ENCODE measurements around the gene THYN1. TPM values are rescaled to one million over a fixed set of nuclear protein-coding genes. Genes with fewer than 3 reads are reported as not detected.

The THYN1 gene
- total and polyA plus RNA-seq, 2 donors from 2014 or later: 32.2 to 74.0 TPM

DNA sequence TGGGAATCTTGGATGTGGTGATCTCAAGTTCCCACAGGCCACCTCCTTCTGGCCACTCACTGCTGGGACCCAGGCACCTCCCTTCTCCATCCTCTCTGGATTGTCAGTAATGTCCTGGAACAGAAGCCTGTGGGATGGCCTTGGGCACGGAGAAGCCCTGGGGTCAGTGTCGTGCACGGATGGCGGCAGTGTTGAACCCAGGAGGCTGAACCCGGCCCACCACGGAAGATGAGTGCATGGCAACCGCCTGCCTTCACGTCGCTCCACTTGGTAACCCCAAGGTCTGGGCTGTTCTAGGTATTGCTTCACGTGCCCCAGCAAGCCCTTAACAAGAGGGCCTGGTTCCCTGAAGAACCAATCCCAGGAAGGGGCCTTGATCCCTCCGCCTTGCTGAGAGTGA lies 7.1 kb downstream of the THYN1 start:
- TF ChIP-seq, protein P1, sequence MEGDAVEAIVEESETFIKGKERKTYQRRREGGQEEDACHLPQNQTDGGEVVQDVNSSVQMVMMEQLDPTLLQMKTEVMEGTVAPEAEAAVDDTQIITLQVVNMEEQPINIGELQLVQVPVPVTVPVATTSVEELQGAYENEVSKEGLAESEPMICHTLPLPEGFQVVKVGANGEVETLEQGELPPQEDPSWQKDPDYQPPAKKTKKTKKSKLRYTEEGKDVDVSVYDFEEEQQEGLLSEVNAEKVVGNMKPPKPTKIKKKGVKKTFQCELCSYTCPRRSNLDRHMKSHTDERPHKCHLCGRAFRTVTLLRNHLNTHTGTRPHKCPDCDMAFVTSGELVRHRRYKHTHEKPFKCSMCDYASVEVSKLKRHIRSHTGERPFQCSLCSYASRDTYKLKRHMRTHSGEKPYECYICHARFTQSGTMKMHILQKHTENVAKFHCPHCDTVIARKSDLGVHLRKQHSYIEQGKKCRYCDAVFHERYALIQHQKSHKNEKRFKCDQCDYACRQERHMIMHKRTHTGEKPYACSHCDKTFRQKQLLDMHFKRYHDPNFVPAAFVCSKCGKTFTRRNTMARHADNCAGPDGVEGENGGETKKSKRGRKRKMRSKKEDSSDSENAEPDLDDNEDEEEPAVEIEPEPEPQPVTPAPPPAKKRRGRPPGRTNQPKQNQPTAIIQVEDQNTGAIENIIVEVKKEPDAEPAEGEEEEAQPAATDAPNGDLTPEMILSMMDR (IDR thresholded peaks at IDR 0.05; ENCODE audit: borderline replicate concordance, extremely low read depth, insufficient read depth): no peak
- Histone ChIP-seq H3K36me3 (ENCODE audit: control insufficient read depth in 2 of 3, insufficient read depth in 3 of 3, low read length in 3 of 3) (peaks cover 4 to 58% (median 45%) of the 10 kb centered on the region in 3 donors), H3K27ac (ENCODE audit: low read depth in 2 of 2, low read length in 2 of 2) (no peak overlapping the region), H3K27me3 (ENCODE audit: control insufficient read depth, insufficient read depth, low read length) (no peaks in the 10 kb centered on the region), H3K4me3 (ENCODE audit: low read length in 3 of 3) (no peak overlapping the region), H3K9ac (ENCODE audit: low read length in 3 of 3) (no peak overlapping the region), H3K9me3 (ENCODE audit: control insufficient read depth in 2 of 3, insufficient read depth in 1 of 3, low read length in 3 of 3) (no peaks in the 10 kb centered on the region), H3K4me1 (ENCODE audit: control insufficient read depth in 2 of 3, insufficient read depth in 2 of 3, low read depth in 1 of 3, low read length in 3 of 3) (no peaks in the 10 kb centered on the region)
- no peak for FAIRE-seq
- intact Hi-C loops (cut with DNase I): no loop called here
- no peak for DNase-seq

DNA sequence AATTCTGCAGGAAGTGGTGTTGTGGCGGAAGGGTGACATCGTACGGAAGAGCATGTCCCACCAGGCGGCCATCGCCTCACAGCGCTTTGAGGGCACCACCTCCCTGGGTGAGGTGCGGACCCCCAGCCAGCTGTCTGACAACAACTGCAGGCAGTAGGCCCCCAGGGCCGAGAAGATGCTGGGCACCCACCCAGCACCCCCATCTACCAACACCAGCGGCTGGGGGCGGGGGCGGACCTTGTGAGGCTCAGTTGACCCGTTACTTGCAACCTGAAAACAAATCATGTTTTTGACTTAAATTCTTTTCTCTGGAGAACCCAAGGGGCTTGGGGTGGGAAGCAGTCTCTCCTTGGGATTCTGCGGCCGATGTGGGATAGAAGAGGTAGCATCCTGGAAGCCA lies 7.7 kb downstream of the THYN1 start:
- DNase-seq (no peak), FAIRE-seq (no peak)
- Histone ChIP-seq H3K36me3 (ENCODE audit: control insufficient read depth in 2 of 3, insufficient read depth in 3 of 3, low read length in 3 of 3) (peaks cover 4 to 54% (median 44%) of the 10 kb centered on the region in 3 donors), H3K27me3 (ENCODE audit: control insufficient read depth, insufficient read depth, low read length) (no peaks in the 10 kb centered on the region), H3K9ac (ENCODE audit: low read length in 3 of 3) (no peak overlapping the region), H3K27ac (ENCODE audit: low read depth in 2 of 2, low read length in 2 of 2) (no peak overlapping the region), H3K4me3 (ENCODE audit: low read length in 3 of 3) (no peak overlapping the region), H3K4me1 (ENCODE audit: control insufficient read depth in 2 of 3, insufficient read depth in 2 of 3, low read depth in 1 of 3, low read length in 3 of 3) (no peaks in the 10 kb centered on the region), H3K9me3 (ENCODE audit: control insufficient read depth in 2 of 3, insufficient read depth in 1 of 3, low read length in 3 of 3) (no peaks in the 10 kb centered on the region)
- TF ChIP-seq, protein P1 (IDR thresholded peaks at IDR 0.05; ENCODE audit: borderline replicate concordance, extremely low read depth, insufficient read depth): no peak
- intact Hi-C loops (cut with DNase I): no loop called here

DNA sequence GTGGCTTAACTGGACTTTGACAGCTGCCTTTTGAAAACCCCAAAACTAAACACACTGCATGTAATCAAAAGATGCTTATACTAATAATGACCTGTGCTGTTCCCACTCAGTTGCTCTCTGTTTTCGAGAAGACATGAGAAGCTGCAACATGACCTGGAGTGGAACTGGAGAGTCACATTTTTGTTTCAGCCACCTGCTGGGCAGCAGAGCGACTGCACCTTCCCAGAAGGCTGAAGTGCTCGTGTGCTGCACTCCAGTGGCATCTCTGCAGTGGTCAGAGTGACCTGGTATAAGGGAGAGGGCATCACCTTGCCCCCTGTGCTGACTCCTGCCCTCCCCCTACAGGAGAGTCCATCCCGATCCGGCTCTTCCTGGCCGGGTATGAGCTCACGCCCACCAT lies 8.6 kb downstream of the THYN1 start:
- intact Hi-C loops (cut with DNase I): no loop called here

More for the DNA sequence above, 8.6 kb downstream of the THYN1 start:
- TF ChIP-seq, protein P1 (IDR thresholded peaks at IDR 0.05; ENCODE audit: borderline replicate concordance, extremely low read depth, insufficient read depth): peak; percentile 20
- DNase-seq (no peak), FAIRE-seq (no peak)
- H3K27me3 ChIP-seq (ENCODE audit: control insufficient read depth, insufficient read depth, low read length): no peaks in the 10 kb centered on the region
- H3K9ac ChIP-seq (ENCODE audit: low read length in 3 of 3): no peak overlapping the region
- H3K4me3 ChIP-seq (ENCODE audit: low read length in 3 of 3): no peak overlapping the region
- H3K27ac ChIP-seq (ENCODE audit: low read depth in 2 of 2, low read length in 2 of 2): no peak overlapping the region
- no peaks in the 10 kb centered on the region for H3K9me3 ChIP-seq (ENCODE audit: control insufficient read depth in 2 of 3, insufficient read depth in 1 of 3, low read length in 3 of 3)
- no peaks in the 10 kb centered on the region for H3K4me1 ChIP-seq (ENCODE audit: control insufficient read depth in 2 of 3, insufficient read depth in 2 of 3, low read depth in 1 of 3, low read length in 3 of 3)
- peaks cover 4 to 54% (median 43%) of the 10 kb centered on the region in 3 donors for H3K36me3 ChIP-seq (ENCODE audit: control insufficient read depth in 2 of 3, insufficient read depth in 3 of 3, low read length in 3 of 3)

All from kidney (tissue), 14 donors.